Activated CD4-positive, alpha-beta T cell treated with anti-CD3 and anti-CD28 coated beads, Interleukin-2, amount 10 ng/mL, durations not matched to agents 24 days and 14 days (primary cell): ENCODE measurements around the gene DDX10. TPM values are rescaled to one million over a fixed set of nuclear protein-coding genes. Genes with fewer than 3 reads are reported as not detected.
"Not testable (repeated sequence)": the region's sequence is repeated elsewhere in the genome, so short reads cannot be mapped to it uniquely, and the experiment has no call there.

ENCODE experiments used
- DNase-seq: peaks from one replicate; pipeline ENCODE4 v3.0.0; 2022
- H3K27ac Mint-ChIP-seq: one replicate; pipeline ENCODE4 v1.8.0; 2022; ENCODE audit warnings: mild to moderate bottlenecking, mixed read lengths
- H3K27me3 Mint-ChIP-seq: one replicate; pipeline ENCODE4 v1.8.0; 2022; ENCODE audit warnings: mixed read lengths
- H3K36me3 Mint-ChIP-seq: one replicate; pipeline ENCODE4 v1.8.0; 2022; ENCODE audit warnings: low read depth, mild to moderate bottlenecking, mixed read lengths
- H3K4me1 Mint-ChIP-seq: one replicate; pipeline ENCODE4 v1.8.0; 2021; ENCODE audit warnings: mixed read lengths
- H3K4me3 Mint-ChIP-seq: one replicate; pipeline ENCODE4 v1.8.0; 2022; ENCODE audit warnings: mild to moderate bottlenecking, moderate library complexity, mixed read lengths
- H3K9me3 Mint-ChIP-seq: one replicate; pipeline ENCODE4 v1.8.0; 2021; ENCODE audit warnings: mixed read lengths
- intact Hi-C: fragments of 100-400 bp; cut with micrococcal nuclease; formaldehyde crosslinking; loops from one replicate; pipeline ENCODE4 v1.15.1; 2023
- total RNA-seq: library from RNA; stranded (reverse); gene quantifications from 2 replicates; pipeline ENCODE4 v1.2.3, GENCODE V29; 2022

DDX10 gene
- total RNA-seq, 1 donor from 2014 or later = 71.6 TPM

DNA sequence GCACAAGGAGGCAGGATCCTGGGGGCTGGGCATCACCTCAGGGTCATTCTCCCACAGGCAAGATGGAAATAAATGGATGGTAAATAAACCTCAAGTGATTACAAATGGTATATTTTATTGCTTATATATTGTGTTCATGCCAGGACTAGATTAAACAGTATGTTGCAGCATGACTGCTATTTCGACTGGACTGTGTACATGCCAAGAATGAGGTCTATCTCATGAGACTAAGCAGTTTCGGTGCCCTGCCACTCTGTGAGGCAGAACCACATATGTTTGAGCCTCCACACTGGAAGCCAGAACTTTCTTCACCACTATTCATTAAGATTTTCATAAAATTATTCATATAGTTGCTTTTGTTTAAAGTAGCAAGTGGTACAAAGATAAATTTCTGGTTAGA, 140.2 kb downstream of the DDX10 start:
- Mint-ChIP-seq H3K27ac (no peak overlapping the region), H3K36me3 (peaks cover 11% of the 10 kb centered on the region), H3K4me3 (no peak overlapping the region), H3K9me3 (peaks cover 8% of the 10 kb centered on the region), H3K4me1 (peaks cover 5% of the 10 kb centered on the region), H3K27me3 (no peaks in the 10 kb centered on the region)
- DNase-seq = no peak
- intact Hi-C loops = no loop called here

DNA sequence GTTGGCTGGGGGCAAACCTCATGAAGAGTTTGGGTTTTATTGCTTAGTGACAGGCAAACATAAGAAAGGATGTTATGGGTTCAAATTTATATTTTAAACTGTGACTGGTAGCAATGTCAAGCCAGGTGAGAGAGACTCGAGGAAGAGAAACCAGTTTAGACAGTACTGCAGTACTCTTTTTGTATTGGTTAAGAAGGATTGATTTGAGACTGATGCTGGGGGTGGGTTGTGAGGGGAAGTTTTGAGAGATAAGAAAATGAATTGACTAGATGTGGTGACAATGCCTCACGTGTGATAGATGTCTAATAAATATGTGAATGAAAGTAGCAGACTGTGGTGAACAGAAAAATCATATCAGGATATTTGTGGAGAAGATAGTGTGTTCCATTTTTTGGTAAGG, 142.4 kb downstream of the DDX10 start:
- H3K4me1 Mint-ChIP-seq = peaks cover 5% of the 10 kb centered on the region

DNA sequence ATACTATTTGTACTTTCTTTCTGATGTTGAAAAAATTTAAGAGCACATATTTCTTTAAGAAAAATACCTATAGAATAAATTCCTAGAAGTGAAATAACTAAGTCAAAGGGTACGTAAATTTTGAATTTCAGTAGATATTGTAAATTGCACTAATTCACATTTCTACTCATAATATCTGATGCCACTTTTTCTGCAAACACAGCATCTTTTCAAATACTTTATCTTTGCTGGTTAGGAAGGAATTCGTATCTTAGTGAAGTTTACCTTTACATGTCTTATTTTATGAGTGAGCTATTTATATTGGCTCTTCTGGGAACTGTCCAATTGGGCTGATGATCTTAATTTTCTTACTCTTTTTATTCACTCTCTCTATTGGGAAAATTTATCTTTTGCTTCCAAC, 148.2 kb downstream of the DDX10 start:
- intact Hi-C loops = no loop called here
- Mint-ChIP-seq H3K4me3 (no peak overlapping the region), H3K36me3 (peaks cover 10% of the 10 kb centered on the region), H3K27ac (no peak overlapping the region), H3K9me3 (peaks cover 3% of the 10 kb centered on the region), H3K4me1 (peaks cover 5% of the 10 kb centered on the region), H3K27me3 (no peaks in the 10 kb centered on the region)
- DNase-seq = no peak

More for the DNA sequence above, 142.4 kb downstream of the DDX10 start:
- H3K27ac Mint-ChIP-seq = no peak overlapping the region
- no peaks in the 10 kb centered on the region for H3K27me3 Mint-ChIP-seq
- DNase-seq = no peak
- no peak overlapping the region for H3K4me3 Mint-ChIP-seq
- intact Hi-C loops = no loop called here
- peaks cover 3% of the 10 kb centered on the region for H3K9me3 Mint-ChIP-seq
- peaks cover 12% of the 10 kb centered on the region for H3K36me3 Mint-ChIP-seq

GRCh38 chr11:108817976-108818375, 153.1 kb downstream of the DDX10 start:
- Mint-ChIP-seq H3K27ac (no peak overlapping the region), H3K36me3 (peaks cover 4% of the 10 kb centered on the region), H3K4me1 (peaks cover 2% of the 10 kb centered on the region)

DNA sequence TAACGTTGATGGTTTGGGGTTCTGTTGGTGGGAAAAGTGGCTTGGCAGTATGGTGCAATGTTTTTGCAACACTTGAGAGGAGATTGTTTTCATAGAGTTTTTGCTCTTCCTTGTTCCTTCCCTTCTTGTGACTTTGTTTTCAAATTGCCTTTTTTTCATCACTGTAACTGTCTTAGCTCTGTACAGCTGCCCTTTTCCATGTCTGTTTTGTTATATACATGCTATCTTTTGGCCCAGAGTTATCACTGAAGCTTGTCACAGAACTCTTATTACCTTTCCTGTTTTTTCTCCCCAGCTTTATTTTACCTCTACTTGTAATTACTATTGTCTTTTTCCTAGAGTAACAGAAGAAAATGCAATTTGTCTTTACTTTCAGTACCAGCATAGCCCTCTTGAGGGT, 154.1 kb downstream of the DDX10 start:
- Mint-ChIP-seq H3K4me1 (peaks cover 2% of the 10 kb centered on the region), H3K27ac (no peak overlapping the region), H3K36me3 (peaks cover 4% of the 10 kb centered on the region), H3K4me3 (no peak overlapping the region), H3K27me3 (no peaks in the 10 kb centered on the region), H3K9me3 (no peaks in the 10 kb centered on the region)
- intact Hi-C loops = no loop called here
- no peak for DNase-seq

More at GRCh38 chr11:108817976-108818375, 153.1 kb downstream of the DDX10 start:
- Mint-ChIP-seq H3K4me3 (no peak overlapping the region), H3K27me3 (no peaks in the 10 kb centered on the region), H3K9me3 (no peaks in the 10 kb centered on the region)
- no peak for DNase-seq
- intact Hi-C loops = no loop called here

DNA sequence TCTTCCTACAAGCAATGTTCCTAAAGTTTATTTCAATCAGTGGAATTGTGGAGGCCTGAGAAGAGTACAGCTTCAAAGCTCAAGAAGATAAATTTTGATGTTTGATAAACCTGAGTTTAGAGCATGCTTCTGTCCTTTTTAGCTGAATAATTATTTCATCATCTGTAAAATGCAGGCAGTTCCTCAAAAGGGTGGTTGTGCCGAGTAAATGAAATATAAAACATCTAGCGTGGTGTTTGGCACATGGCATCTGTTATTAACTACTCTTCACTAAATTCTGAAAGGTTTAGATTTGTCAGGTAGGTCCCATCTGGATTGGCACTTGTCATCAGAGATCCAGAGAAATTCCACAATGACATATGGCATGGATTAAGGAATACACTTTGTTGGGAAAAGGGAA, 155.1 kb downstream of the DDX10 start:
- Mint-ChIP-seq H3K9me3 (no peaks in the 10 kb centered on the region), H3K4me1 (peaks cover 2% of the 10 kb centered on the region), H3K36me3 (peaks cover 4% of the 10 kb centered on the region), H3K27ac (no peak overlapping the region), H3K4me3 (no peak overlapping the region), H3K27me3 (no peaks in the 10 kb centered on the region)
- intact Hi-C loops = no loop called here
- no peak for DNase-seq

DNA sequence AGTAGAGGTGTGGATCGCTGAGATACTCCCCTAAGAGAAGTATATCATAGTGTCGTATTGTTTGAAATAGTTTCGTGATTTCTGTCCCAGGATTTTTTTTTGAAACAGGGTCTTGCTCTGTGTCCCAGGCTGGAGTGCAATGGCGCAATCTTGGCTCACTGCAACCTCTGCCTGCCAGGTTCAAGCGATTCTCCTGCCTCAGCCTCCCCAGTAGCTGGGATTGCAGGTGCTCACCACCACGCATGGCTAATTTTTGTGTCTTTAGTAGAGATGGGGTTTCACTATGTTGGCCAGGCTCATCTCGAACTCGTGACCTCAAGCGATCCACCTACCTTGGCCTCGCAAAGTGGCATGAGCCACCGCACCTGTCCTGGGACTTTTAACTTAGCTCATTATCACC, 159.1 kb downstream of the DDX10 start:
- H3K27me3 Mint-ChIP-seq, DNase-seq, H3K36me3 Mint-ChIP-seq, H3K9me3 Mint-ChIP-seq, H3K4me1 Mint-ChIP-seq, intact Hi-C loops, H3K27ac Mint-ChIP-seq, H3K4me3 Mint-ChIP-seq: not testable (repeated sequence)

DNA sequence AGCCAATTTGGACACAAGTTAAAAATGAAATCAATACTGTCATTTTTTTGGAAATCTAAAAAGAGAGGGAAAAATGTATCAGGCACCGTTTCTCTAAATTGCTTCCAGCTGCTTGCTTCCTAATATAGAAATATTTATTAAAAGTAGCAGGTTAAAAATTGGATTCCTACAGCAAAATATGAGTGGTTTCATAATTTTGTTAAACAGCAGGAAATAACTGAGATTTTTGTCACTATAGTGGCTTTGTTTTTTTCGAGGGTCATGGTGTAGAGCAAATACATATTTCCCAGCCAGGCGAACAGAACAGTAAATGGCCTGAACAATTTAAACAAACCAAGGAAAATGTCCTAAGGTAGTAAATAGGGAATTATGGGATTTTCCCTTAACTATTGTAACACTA, 159.7 kb downstream of the DDX10 start:
- H3K9me3 Mint-ChIP-seq = peaks cover 2% of the 10 kb centered on the region
- H3K36me3 Mint-ChIP-seq = peaks cover 3% of the 10 kb centered on the region
- no peak for DNase-seq
- H3K27ac Mint-ChIP-seq = no peak overlapping the region
- intact Hi-C loops = no loop called here
- H3K4me3 Mint-ChIP-seq = no peak overlapping the region
- peaks cover 5% of the 10 kb centered on the region for H3K4me1 Mint-ChIP-seq
- H3K27me3 Mint-ChIP-seq = no peaks in the 10 kb centered on the region

DNA sequence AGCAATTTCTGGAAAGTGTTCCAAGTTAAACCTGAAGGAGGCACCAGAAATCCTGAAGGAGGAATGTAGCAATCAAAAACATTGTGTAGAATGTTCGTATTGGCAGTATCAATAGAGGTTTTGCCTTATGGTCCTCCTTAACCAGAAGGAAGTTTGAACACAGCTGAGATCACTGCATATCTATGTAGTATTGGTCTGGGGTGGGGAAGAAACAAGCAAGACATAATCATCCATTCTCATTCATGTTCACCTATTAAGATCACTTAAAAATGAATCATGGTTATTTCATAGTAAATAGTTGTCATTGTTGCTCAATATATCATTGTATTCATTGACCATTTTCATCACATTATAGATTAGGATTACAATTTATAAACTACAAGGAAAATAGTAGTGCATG, 160.5 kb downstream of the DDX10 start:
- intact Hi-C loops = no loop called here
- no peak overlapping the region for H3K4me3 Mint-ChIP-seq
- DNase-seq = no peak
- H3K27me3 Mint-ChIP-seq = no peaks in the 10 kb centered on the region
- H3K36me3 Mint-ChIP-seq = peaks cover 10% of the 10 kb centered on the region
- no peak overlapping the region for H3K27ac Mint-ChIP-seq
- H3K4me1 Mint-ChIP-seq = peaks cover 13% of the 10 kb centered on the region
- peaks cover 7% of the 10 kb centered on the region for H3K9me3 Mint-ChIP-seq

GRCh38 chr11:108826136-108826535, 161.3 kb downstream of the DDX10 start:
- Mint-ChIP-seq H3K27ac (no peak overlapping the region), H3K36me3 (peaks cover 11% of the 10 kb centered on the region), H3K27me3 (no peaks in the 10 kb centered on the region), H3K4me1 (peaks cover 15% of the 10 kb centered on the region), H3K9me3 (peaks cover 7% of the 10 kb centered on the region), H3K4me3 (no peak overlapping the region)
- no peak for DNase-seq
- intact Hi-C loops = no loop called here

DNA sequence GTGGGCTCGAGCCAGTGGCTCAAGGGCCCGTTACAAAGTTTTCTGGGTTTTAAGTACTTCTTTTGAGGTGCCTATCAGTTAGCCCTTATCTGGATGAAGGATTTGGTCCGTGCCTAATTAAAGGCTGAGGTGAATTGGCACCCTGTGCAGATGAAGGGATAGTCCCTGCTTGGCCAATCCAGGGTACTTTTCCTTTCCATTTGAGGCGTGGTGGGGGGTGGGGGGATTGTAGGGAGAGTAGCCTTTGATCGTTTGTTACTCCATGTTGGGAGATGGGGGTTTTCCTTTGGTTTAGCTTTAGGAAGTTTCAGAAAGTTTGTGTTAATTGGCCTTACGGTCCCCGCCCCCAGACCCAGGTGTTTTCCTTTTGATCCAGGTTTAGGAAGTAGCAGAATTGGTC, 170.8 kb downstream of the DDX10 start:
- no peak for DNase-seq
- H3K9me3 Mint-ChIP-seq = no peaks in the 10 kb centered on the region
- peaks cover 13% of the 10 kb centered on the region for H3K36me3 Mint-ChIP-seq
- H3K4me3 Mint-ChIP-seq = no peak overlapping the region
- H3K4me1 Mint-ChIP-seq = peaks cover 12% of the 10 kb centered on the region
- H3K27me3 Mint-ChIP-seq = no peaks in the 10 kb centered on the region
- intact Hi-C loops = no loop called here
- H3K27ac Mint-ChIP-seq = no peak overlapping the region

DNA sequence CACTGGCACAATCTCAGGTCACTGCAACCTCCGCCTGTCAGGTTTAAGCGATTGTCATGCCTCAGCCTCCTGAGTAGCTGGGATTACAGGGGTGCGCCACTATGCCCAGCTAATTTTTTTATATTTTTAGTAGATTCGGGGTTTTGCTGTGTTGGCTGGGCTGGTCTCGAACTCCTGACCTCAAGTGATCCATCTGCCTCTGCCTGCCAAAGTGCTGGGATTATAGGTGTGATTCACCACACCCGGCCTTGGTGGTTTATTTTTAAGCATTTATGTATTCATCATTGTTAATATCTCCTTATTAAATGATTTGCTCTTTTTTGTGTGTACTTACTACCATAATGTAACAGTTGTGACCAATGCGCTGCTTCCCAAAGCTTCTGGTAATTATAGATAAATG, 171.7 kb downstream of the DDX10 start:
- Mint-ChIP-seq H3K4me1 (peaks cover 18% of the 10 kb centered on the region), H3K27ac (no peak overlapping the region), H3K4me3 (no peak overlapping the region), H3K36me3 (peaks cover 18% of the 10 kb centered on the region), H3K27me3 (no peaks in the 10 kb centered on the region), H3K9me3 (no peaks in the 10 kb centered on the region)
- DNase-seq = no peak
- intact Hi-C loops = no loop called here

DNA sequence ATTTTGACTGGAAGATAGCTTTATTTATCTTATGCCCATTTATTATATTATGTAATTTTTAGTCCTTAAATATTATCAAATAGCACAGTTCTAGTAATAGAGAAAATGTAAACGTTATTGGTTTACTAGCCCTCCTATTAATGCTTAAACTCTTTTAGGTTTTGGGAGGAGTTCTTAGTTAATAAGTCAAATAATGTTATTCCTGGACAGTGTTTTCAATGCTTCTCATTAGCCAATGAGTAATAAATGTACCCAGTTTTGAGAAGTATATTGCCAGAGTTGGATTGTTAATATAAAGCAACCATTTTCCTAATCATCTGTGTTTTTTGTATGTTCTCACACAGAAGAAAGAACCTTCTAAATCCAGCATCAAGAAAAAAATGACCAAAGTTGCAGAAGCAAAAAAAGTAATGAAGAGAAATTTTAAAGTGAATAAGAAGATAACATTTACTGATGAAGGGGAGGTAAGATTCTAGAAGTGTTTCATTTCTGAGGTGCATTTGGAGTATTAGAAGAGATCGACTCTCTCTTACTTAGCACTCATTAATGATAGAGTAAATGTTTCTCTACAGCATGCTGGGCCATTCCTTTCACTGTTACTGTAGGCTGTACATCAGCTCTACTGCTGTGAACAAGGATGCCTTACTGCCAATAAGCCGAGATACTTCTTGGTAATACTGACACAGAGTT, 173.4 kb downstream of the DDX10 start:
- Mint-ChIP-seq H3K4me3 (no peak overlapping the region), H3K27me3 (no peaks in the 10 kb centered on the region), H3K4me1 (peaks cover 18% of the 10 kb centered on the region), H3K36me3 (peaks cover 22% of the 10 kb centered on the region), H3K27ac (no peak overlapping the region), H3K9me3 (no peaks in the 10 kb centered on the region)
- intact Hi-C loops = no loop called here
- no peak for DNase-seq

- intact Hi-C loops = no loop called here
- Mint-ChIP-seq H3K9me3 (no peaks in the 10 kb centered on the region), H3K27ac (no peak overlapping the region), H3K36me3 (peaks cover 22% of the 10 kb centered on the region), H3K27me3 (no peaks in the 10 kb centered on the region), H3K4me1 (peaks cover 16% of the 10 kb centered on the region), H3K4me3 (no peak overlapping the region)
- DNase-seq = no peak
These were observed 173.9 kb downstream of the DDX10 start for GRCh38 chr11:108838792-108839105.

- DNase-seq = no peak
- intact Hi-C loops = no loop called here
- no peak overlapping the region for H3K4me3 Mint-ChIP-seq
- no peaks in the 10 kb centered on the region for H3K9me3 Mint-ChIP-seq
- H3K27ac Mint-ChIP-seq = no peak overlapping the region
- H3K27me3 Mint-ChIP-seq = no peaks in the 10 kb centered on the region
- peaks cover 20% of the 10 kb centered on the region for H3K36me3 Mint-ChIP-seq
- peaks cover 6% of the 10 kb centered on the region for H3K4me1 Mint-ChIP-seq
These were observed 181.1 kb downstream of the DDX10 start for GRCh38 chr11:108846009-108846408.
